Uterus (tissue), 4 donors: ENCODE measurements around the gene MYO1A. TPM values are rescaled to one million over a fixed set of nuclear protein-coding genes. Genes with fewer than 3 reads are reported as not detected.
"Not testable (repeated sequence)": the region's sequence is repeated elsewhere in the genome, so short reads cannot be mapped to it uniquely, and the experiment has no call there.

Experiments
- DNase-seq, 2 donors: peaks; one replicate each; pipeline ENCODE4 v3.0.0-alpha.2; 2019 to 2020
- H3K27ac ChIP-seq, 2 donors: fragments of 200-600 bp; sonication (generic); 1 replicate in 1 of 2; 2 replicates in 1 of 2; pipeline ENCODE4 v1.5.1; 2016 to 2018
- H3K27me3 ChIP-seq, 2 donors: fragments of 200-600 bp; sonication (generic); one replicate each; pipeline ENCODE4 v1.5.1; 2018 to 2019; ENCODE audit warnings: control low read depth in 1 of 2
- H3K36me3 ChIP-seq, 2 donors: fragments of 200-600 bp; sonication (generic); one replicate each; pipeline ENCODE4 v1.5.1; 2019; ENCODE audit warnings: control low read depth in 1 of 2
- H3K4me1 ChIP-seq, 2 donors: fragments of 200-600 bp; sonication (generic); one replicate each; pipeline ENCODE4 v1.5.1; 2018 to 2019; ENCODE audit warnings: control low read depth in 1 of 2
- H3K4me3 ChIP-seq, 2 donors: fragments of 200-600 bp; sonication (generic); 1 replicate in 1 of 2; 2 replicates in 1 of 2; pipeline ENCODE4 v1.5.1; 2018 to 2019; ENCODE audit warnings: mild to moderate bottlenecking in 1 of 2
- H3K9me3 ChIP-seq, 2 donors: fragments of 200-600 bp; sonication (generic); one replicate each; pipeline ENCODE4 v1.5.1; 2019; ENCODE audit warnings: control low read depth in 1 of 2
- CTCF ChIP-seq, 4 experiments: fragments of 200-600 bp in 2 of 4; fragments of 450-650 bp in 2 of 4; sonication (generic) in 2 of 4; IDR thresholded peaks; one replicate each; pipeline ENCODE4 v1.5.1; 2016 to 2019; ENCODE audit warnings: antibody characterized with exemption in 4 of 4, mild to moderate bottlenecking in 2 of 4, moderate library complexity in 1 of 4
- POLR2A ChIP-seq, 2 donors: fragments of 450-650 bp; IDR thresholded peaks; one replicate each; pipeline ENCODE4 v1.6.1; 2016; ENCODE audit warnings: antibody characterized with exemption in 2 of 2, mild to moderate bottlenecking in 1 of 2, moderate library complexity in 1 of 2
- intact Hi-C: fragments of 100-400 bp; cut with DNase I; formaldehyde crosslinking; loops from one replicate; pipeline ENCODE4 v1.15.1; 2023; ENCODE audit warnings: low total_unique reads
- total RNA-seq, 4 donors: library from RNA; depleted of rRNA in 3 of 4; stranded (reverse); fragments of >200 nt in 3 of 4; gene quantifications; one replicate each; pipeline versions ENCODE4 v1.1.0 to v1.2.4, GENCODE V29; 2014 to 2023
- donor health status: DM: yes; HTN: yes; CAD: no.

MYO1A gene
- total RNA-seq, 4 donors from 2014 or later = 0.59 to 1.3 TPM; not detected in 2

- no peak for TF ChIP-seq CTCF (IDR thresholded peaks at IDR 0.05)
- TF ChIP-seq POLR2A (IDR thresholded peaks at IDR 0.05) = no peak
- Histone ChIP-seq H3K27ac (no peak overlapping the region), H3K4me1 (no peaks in the 10 kb centered on the region), H3K27me3 (no peaks in the 10 kb centered on the region), H3K4me3 (no peak overlapping the region), H3K9me3 (no peaks in the 10 kb centered on the region), H3K36me3 (no peaks in the 10 kb centered on the region)
- intact Hi-C loops = no loop called here
- DNase-seq = no peak
These were observed 22.1 kb downstream of the MYO1A start for GRCh38 chr12:57027805-57028153.

GRCh38 chr12:57027011-57027804 lies 22.7 kb downstream of the MYO1A start:
- Histone ChIP-seq H3K4me1 (no peaks in the 10 kb centered on the region), H3K9me3 (no peaks in the 10 kb centered on the region), H3K27ac (no peak overlapping the region), H3K27me3 (no peaks in the 10 kb centered on the region), H3K36me3 (no peaks in the 10 kb centered on the region), H3K4me3 (no peak overlapping the region)
- DNase-seq = no peak
- TF ChIP-seq CTCF (IDR thresholded peaks at IDR 0.05) (no peak), POLR2A (IDR thresholded peaks at IDR 0.05) (no peak)
- intact Hi-C loops = no loop called here

GRCh38 chr12:57025196-57025595 lies 24.7 kb downstream of the MYO1A start:
- no peak for DNase-seq
- Histone ChIP-seq H3K4me1 (no peaks in the 10 kb centered on the region), H3K9me3 (no peaks in the 10 kb centered on the region), H3K27me3 (no peaks in the 10 kb centered on the region), H3K4me3 (no peak overlapping the region), H3K27ac (no peak overlapping the region), H3K36me3 (no peaks in the 10 kb centered on the region)
- intact Hi-C loops = no loop called here
- no peak for TF ChIP-seq CTCF (IDR thresholded peaks at IDR 0.05)
- TF ChIP-seq POLR2A (IDR thresholded peaks at IDR 0.05) = no peak

- H3K36me3 ChIP-seq, H3K9me3 ChIP-seq, H3K4me3 ChIP-seq, DNase-seq, H3K27me3 ChIP-seq, H3K4me1 ChIP-seq, H3K27ac ChIP-seq, intact Hi-C loops: not testable (repeated sequence)
These were observed 27.6 kb downstream of the MYO1A start for GRCh38 chr12:57022324-57022723.

- no peak for DNase-seq
- no peaks in the 10 kb centered on the region for H3K9me3 ChIP-seq
- TF ChIP-seq POLR2A (IDR thresholded peaks at IDR 0.05) (no peak), CTCF (IDR thresholded peaks at IDR 0.05) (no peak)
- H3K27me3 ChIP-seq = no peaks in the 10 kb centered on the region
- no peaks in the 10 kb centered on the region for H3K4me1 ChIP-seq
- H3K36me3 ChIP-seq = no peaks in the 10 kb centered on the region
- no peak overlapping the region for H3K4me3 ChIP-seq
- no peak overlapping the region for H3K27ac ChIP-seq
- intact Hi-C loops = no loop called here
These were observed 29.8 kb downstream of the MYO1A start for GRCh38 chr12:57019983-57020719.
